Kidney (tissue), 14 donors: ENCODE data around the gene RIMS1. TPM values are rescaled to one million over a fixed set of nuclear protein-coding genes. Genes with fewer than 3 reads are reported as not detected.

Experiments used
- DNase-seq, 5 donors: peaks; one replicate each; pipeline ENCODE4 v3.0.0-alpha.2; 2013 to 2020
- FAIRE-seq: peaks from 2 replicates; lab custom pipeline; 2012; peaks lifted over from hg19 to GRCh38; lab: Jason Lieb, UNC
- H3K27ac ChIP-seq, 2 donors: one replicate each; pipeline ENCODE4 v1.7.0; 2013; ENCODE audit warnings: low read depth in 2 of 2, low read length in 2 of 2, inconsistent platforms in 1 of 2
- H3K27me3 ChIP-seq: one replicate; pipeline ENCODE4 v1.7.1; 2013; ENCODE audit warnings: low read length, inconsistent platforms; ENCODE audit not compliant: control insufficient read depth, insufficient read depth
- H3K36me3 ChIP-seq, 3 donors: one replicate each; pipeline versions ENCODE4 v1.7.0 to v1.7.1; 2013; ENCODE audit warnings: low read length in 3 of 3, control low read depth in 1 of 3, inconsistent platforms in 1 of 3; ENCODE audit not compliant: insufficient read depth in 3 of 3, control insufficient read depth in 2 of 3
- H3K4me1 ChIP-seq, 3 donors: one replicate each; pipeline versions ENCODE4 v1.7.0 to v1.7.1; 2013; ENCODE audit warnings: low read length in 3 of 3, inconsistent platforms in 1 of 3, low read depth in 1 of 3; ENCODE audit not compliant: control insufficient read depth in 2 of 3, insufficient read depth in 2 of 3
- H3K4me3 ChIP-seq, 3 donors: one replicate each; pipeline versions ENCODE4 v1.7.0 to v1.8.1; 2013; ENCODE audit warnings: low read length in 3 of 3, control low read depth in 1 of 3, inconsistent platforms in 1 of 3
- H3K9ac ChIP-seq, 3 donors: one replicate each; pipeline versions ENCODE4 v1.7.0 to v1.7.1; 2013; ENCODE audit warnings: low read length in 3 of 3, control low read depth in 1 of 3, inconsistent platforms in 1 of 3
- H3K9me3 ChIP-seq, 3 donors: one replicate each; pipeline versions ENCODE4 v1.7.0 to v1.7.1; 2013; ENCODE audit warnings: low read length in 3 of 3, control low read depth in 1 of 3, inconsistent platforms in 1 of 3; ENCODE audit not compliant: control insufficient read depth in 2 of 3, insufficient read depth in 1 of 3
- intact Hi-C: fragments of 100-400 bp; cut with DNase I; formaldehyde crosslinking; loops from one replicate; pipeline ENCODE4 v1.11.1; 2022
- polyA plus RNA-seq: library from polyadenylated mRNA; stranded (reverse); fragments of 350-450 nt; fragmentation: Illumina TruSeq; extraction: RNeasy Lipid Tissue Mini Kit (QIAGEN cat#74804); gene quantifications from one replicate; pipeline ENCODE4 v1.2.3, GENCODE V29; 2014; ENCODE audit warnings: low read depth, low replicate concordance; ENCODE audit not compliant: insufficient read depth
- total RNA-seq: library from RNA; stranded (reverse); fragmentation: NEBNext Ultra II Directional; extraction: Animal tissue kit (Norgen Biotek cat#: 25700); gene quantifications from one replicate; pipeline ENCODE4 v1.2.1, GENCODE V29; 2021
- TF ChIP-seq, protein P1 (sequence below): IDR thresholded peaks from 3 replicates; pipeline ENCODE4 v1.5.1; 2012; ENCODE audit warnings: mild to moderate bottlenecking, moderate library complexity, borderline replicate concordance; ENCODE audit not compliant: insufficient read depth; ENCODE audit errors: extremely low read depth
- donor health status: control.
- donor health status: control.
- donor health status: control.
- donor health status: control.
- donor health status: control.
- donor health status: DM: yes; HTN: yes; CAD: no.
- donor health status: Normal renal cell carcinoma (clear cell type).

Gene RIMS1
- total and polyA plus RNA-seq, 2 donors from 2014 or later: 4.5 TPM; not detected in 1

DNA sequence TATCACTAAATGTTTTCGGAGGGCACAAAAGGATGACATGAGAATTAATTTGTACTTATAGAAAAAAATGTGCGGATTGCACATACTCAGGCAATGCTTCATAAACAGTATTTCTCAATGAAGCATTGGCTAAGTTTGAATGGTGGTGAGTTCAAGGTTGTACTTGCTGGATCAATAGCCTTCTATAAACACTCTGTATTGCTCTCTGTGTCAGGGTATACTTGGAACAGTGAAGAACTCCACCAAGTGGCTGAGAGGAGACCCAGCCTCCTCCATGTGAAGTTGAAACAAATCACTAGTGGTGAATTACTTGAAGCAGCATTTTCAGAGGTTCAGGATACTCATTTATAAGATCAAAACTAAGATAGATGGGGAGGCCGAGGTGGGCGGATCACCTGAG is 360.6 kb downstream of the RIMS1 start:
- Histone ChIP-seq H3K36me3 (no peaks in the 10 kb centered on the region), H3K27ac (no peak overlapping the region), H3K9ac (no peak overlapping the region), H3K4me1 (no peaks in the 10 kb centered on the region), H3K27me3 (no peaks in the 10 kb centered on the region), H3K4me3 (no peak overlapping the region), H3K9me3 (no peaks in the 10 kb centered on the region)
- DNase-seq (no peak), FAIRE-seq (no peak)
- TF ChIP-seq, protein P1, sequence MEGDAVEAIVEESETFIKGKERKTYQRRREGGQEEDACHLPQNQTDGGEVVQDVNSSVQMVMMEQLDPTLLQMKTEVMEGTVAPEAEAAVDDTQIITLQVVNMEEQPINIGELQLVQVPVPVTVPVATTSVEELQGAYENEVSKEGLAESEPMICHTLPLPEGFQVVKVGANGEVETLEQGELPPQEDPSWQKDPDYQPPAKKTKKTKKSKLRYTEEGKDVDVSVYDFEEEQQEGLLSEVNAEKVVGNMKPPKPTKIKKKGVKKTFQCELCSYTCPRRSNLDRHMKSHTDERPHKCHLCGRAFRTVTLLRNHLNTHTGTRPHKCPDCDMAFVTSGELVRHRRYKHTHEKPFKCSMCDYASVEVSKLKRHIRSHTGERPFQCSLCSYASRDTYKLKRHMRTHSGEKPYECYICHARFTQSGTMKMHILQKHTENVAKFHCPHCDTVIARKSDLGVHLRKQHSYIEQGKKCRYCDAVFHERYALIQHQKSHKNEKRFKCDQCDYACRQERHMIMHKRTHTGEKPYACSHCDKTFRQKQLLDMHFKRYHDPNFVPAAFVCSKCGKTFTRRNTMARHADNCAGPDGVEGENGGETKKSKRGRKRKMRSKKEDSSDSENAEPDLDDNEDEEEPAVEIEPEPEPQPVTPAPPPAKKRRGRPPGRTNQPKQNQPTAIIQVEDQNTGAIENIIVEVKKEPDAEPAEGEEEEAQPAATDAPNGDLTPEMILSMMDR: no peak
- intact Hi-C loops: no loop called here

DNA sequence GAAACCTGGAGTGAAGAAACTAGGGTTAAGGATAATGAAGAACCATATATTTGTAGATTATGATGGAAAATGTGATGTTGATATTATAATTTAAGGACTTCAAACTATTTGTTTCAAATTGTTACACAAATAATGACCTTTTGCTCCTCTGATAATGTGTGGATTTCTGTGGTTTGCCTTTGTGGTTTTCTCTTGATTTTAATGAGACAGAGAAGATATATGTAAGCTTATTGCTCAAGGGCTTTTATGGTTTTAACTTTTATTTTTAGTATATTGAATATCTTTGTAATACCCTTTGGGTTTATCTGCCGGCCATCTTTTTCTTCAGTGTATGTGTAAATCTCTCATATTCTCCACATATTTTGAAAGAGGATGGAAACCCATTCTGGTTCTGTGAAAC is 362.3 kb downstream of the RIMS1 start:
- Histone ChIP-seq H3K36me3 (no peaks in the 10 kb centered on the region), H3K4me1 (no peaks in the 10 kb centered on the region), H3K27ac (no peak overlapping the region), H3K9ac (no peak overlapping the region), H3K27me3 (no peaks in the 10 kb centered on the region), H3K9me3 (no peaks in the 10 kb centered on the region), H3K4me3 (no peak overlapping the region)
- DNase-seq (no peak), FAIRE-seq (no peak)
- TF ChIP-seq, protein P1: no peak
- intact Hi-C loops: no loop called here

DNA sequence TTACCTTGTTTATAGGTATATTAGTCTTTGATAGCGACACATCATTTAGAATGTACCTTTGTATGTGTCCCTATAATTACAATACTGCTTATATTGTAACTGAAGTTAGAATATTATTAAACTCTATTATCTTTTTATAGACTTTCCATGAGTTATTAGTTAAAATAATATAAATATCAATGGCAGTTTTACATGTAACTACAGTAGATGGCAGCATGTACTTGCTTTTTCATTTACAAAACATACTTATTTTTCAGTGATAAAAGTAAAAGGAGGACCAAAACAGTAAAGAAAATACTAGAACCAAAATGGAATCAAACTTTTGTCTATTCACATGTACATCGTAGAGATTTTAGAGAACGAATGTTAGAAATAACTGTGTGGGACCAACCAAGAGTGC is 364.3 kb downstream of the RIMS1 start:
- Histone ChIP-seq H3K9ac (no peak overlapping the region), H3K9me3 (no peaks in the 10 kb centered on the region), H3K27me3 (no peaks in the 10 kb centered on the region), H3K36me3 (no peaks in the 10 kb centered on the region), H3K4me1 (no peaks in the 10 kb centered on the region), H3K4me3 (no peak overlapping the region), H3K27ac (no peak overlapping the region)
- FAIRE-seq (no peak), DNase-seq (no peak)
- TF ChIP-seq, protein P1: no peak
- intact Hi-C loops: no loop called here

DNA sequence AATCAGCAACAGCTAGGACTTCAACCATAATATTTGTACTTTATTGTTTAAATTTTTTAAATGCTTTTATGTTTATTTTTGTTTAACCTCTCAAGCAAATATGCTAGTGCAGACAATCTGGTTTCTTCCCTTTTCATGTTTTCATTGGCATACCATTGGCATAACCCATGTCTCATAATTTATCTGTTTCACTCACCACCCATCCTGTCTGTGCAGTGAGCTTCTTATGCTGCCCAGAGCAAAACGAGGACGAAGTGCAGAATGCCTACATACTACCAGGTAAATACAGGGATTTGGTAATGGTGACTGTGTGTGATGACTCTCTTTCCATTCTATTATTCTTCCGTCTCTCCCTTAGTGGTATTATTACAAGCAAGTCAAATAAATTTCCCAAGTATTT is 374.1 kb downstream of the RIMS1 start:
- no peak for FAIRE-seq
- TF ChIP-seq, protein P1: no peak

More for the DNA sequence above, 374.1 kb downstream of the RIMS1 start:
- Histone ChIP-seq H3K27me3 (no peaks in the 10 kb centered on the region), H3K27ac (no peak overlapping the region), H3K4me3 (no peak overlapping the region), H3K4me1 (no peaks in the 10 kb centered on the region), H3K36me3 (no peaks in the 10 kb centered on the region), H3K9me3 (no peaks in the 10 kb centered on the region), H3K9ac (no peak overlapping the region)
- no peak for DNase-seq
- intact Hi-C loops: no loop called here
